ENCODE measurements around the gene GDPD2.

GDPD2 gene

DNA sequence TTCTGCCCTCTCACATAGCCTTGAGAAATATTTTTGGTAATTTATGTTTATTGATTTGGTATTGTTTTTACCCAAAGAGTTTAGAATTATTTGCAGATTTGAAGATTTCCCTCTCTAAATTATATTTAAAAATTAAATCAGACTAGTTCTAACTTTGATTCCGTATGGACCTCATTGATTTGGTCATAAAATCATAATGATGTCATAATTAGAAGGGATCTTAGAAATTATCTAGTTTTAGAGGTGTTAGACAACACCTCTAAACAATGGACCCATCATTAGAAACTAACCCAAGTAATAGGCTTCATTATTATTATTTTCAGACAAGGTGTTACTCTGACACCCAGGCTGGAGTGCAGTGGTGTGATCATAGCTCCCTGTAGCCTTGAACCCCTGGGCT is 45.6 kb downstream of the GDPD2 start:
- FAIRE-seq: no peak

DNA sequence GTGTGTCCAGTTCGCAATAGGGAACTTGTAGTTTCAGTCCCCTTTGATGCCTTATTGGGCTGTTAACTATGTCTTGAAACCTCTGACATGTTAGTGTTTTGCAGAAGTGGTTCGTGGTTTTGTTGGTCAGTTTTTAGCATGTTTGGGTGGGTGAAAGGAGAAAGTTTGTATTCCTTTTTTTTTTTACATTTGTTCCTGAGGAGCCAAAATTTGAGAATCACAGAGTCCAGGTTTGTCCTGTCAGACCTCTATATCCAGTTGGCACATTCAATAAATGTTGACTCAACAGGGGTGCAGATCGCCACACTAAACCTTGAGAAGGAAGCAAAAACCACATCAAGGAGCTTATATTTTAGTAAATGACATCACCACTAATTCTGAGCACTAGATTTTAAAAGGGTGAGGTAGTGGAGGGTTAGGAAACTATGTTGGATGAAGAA is 47.8 kb downstream of the GDPD2 start:
- DNase-seq (ENCODE audit: insufficient read length, low spot score) (no peak), FAIRE-seq (no peak)

More for the DNA sequence above, 45.6 kb downstream of the GDPD2 start:
- no peak for DNase-seq (ENCODE audit: insufficient read length, low spot score)

DNA sequence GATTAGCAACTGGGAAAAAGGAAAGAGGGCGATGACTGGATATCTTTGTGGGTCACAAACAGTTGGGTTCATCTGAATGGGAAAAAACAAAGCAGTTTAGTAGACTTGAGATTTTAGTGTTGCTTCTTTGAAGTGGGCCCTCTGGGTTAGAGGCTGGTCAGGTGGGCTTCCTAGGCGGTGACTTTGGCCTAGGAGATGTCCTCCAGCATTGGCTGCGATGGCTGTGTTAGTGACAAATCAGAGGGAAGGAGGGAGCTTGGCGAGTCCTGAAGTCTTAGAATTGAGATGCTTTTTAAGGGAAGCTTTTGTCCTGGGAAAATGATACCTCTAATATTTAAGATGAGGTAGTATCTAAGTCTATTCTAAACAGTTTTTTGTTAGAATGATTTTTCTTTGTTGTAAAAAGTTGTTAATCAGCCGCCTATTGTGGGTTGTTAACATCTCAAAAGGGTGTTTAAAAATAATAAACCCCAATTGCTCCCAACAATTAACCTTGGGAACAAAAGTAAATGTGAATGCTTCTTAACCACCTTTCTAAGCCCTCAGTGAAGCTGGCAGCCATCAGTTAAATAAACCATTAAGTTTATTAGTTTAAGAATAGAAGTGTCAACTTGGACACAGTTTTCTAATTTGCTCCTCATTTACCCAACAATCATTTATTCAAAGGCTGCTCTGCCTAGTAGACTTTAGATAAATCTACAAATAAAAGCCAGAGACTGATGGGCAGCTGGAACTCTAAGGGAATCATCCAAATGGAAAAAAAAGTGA is 53.2 kb downstream of the GDPD2 start:
- FAIRE-seq (no peak), DNase-seq (ENCODE audit: insufficient read length, low spot score) (no peak)

DNA sequence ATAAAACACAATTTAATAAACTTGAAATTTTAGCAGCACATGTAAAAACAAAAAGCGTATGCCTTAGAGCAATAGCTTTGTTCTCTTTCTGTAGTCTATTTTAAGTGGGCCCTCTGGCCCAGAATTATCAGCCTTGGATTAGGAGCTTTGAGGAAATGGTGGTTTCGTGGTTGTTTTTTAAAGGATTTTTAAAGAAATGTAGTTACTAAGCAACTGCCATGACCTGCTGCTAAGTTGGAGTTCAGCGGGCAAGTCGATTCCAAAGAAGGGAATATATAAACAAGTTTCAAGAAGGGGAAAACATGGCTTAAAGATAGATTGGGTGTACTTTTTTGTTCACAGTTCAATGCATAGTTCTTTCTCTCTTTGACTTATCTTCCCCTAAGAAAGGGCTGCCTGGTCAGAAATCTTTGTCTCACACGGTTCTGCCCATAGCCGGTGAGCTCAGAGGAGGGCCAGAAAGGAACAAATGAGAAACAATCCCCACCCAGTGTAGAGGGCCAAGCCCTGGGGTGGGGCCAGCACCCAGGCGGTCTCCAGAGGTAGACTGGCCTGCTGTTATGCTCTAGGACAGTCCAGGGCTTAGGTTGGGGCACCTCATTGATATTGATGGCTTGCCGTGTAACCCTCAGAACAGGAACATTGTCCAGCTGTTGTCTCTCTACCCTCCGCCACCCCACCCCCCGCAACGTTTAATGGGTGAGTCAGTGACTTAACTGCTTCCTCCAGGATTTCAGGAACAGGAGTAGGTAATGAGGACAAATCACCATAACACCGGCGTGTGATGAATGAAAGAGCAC is 54.0 kb downstream of the GDPD2 start:
- DNase-seq (ENCODE audit: insufficient read length, low spot score) (no peak), FAIRE-seq (no peak)

DNA sequence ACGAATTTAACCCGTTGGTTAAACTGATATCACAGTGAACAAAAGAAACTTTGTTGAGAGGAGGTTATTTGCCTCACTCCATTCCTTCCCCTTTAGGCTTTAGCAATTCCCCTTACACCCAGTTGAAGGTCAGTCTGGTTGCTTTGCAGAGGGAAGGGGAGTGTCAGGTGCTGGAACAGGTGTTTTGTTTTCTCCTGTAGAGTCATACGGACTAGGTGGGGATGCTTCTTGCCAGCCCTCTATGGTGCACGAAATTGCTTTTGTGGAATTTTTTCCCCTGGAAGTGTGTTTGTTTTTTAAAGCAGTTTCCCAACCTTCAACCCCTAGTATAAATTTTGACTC is 54.6 kb downstream of the GDPD2 start:
- FAIRE-seq: no peak
- DNase-seq (ENCODE audit: insufficient read length, low spot score): no peak

DNA sequence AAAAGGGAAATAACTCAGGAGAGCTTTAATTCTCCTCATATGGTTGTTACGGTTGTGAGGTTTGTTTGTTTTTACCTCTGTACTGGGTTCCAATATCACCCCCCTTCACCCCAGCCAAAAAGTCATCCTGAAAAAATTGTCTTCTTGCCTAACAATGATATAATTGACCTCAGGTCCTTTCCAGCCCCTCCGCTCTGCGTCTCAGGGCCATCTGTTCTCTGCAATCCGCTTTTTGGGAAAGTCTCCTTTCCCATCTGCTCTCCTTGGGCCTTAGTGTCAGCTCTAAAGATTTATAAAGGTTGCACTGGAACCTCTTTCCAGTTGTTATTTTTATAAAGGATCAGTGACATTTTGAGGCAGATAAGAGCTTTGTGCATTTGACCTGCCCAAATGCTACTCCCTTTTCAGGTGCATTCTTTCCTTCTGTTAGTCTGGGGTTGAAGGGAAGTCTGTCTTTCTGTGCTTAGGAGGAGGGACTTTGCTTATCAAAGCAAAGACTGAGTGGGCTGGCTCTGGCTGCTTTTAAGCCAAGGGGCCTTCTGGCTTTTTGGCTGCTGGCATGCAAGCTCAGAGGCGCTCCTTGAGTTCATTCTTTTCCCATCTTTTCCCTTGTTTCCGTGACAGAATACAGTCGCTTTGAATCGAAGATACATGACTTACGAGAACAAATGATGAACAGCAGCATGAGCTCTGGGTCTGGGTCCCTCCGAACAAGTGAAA is 55.6 kb downstream of the GDPD2 start:
- no peak for FAIRE-seq
- no peak for DNase-seq (ENCODE audit: insufficient read length, low spot score)

DNA sequence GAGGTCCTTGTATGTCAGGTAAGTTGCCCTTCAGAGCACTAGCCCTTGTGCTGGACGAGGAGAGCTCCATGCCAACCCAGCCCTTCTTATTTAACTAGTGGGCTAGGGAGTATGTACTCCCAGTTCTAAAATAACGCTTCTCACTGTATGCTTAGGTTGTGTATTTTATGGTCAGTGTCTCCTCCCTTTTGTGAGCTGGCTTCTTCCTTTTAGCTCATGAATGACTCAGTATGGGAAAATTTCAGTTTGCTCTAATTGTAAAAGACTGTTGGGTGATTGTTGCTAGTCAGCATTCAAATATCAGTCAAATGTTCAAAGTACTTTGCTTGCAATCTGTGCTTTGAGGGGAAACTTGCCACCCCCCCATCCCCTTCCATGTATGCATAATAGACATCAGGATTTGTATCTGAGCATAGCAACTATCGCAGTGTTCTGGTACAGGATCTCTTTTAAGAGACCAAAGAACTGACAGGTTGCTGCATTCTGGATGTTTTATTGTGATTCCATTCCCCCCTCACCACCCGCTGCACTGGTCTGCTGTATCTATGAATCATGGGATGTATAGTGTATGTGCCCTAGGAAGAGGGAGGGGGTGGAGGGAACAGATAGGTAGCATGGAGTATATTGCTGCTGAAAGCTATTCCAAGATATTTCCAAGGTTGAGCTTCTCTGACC is 56.3 kb downstream of the GDPD2 start:
- DNase-seq (ENCODE audit: insufficient read length, low spot score) (no peak), FAIRE-seq (no peak)

DNA sequence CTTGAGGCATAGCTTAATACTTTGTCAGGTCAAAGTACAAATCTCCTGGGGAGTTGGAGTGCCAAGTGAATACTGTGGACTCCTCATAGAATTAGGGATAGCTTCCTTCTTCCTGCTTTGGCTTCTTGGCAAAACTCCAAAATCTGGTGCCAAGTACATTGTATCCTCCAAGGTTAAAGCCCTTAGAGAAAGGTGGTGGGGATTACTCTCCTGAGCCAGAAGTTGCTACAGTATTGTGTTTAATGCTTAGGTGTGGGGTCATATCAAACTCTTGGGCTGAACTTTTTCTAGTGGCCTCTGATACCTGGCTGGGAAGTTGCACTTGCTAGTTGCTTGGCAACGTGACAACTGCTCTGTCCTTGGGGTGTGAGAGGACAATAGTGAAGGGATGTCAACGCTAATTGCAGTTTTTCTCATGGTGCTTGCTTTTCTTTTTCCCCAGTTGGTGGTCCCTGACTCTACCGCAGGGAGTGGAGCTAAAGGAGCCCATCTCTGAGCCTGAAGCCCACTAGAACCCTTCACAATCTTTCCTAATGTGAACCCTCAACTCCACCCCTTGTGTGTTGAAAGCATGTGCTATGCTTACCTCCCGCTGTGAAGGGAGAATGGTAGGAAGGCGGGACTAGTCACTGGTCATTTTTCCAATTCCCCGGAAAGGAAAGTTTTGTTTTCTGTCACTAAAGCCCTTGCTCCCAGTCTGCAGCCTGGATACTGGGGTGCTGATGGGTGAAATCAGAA is 57.0 kb downstream of the GDPD2 start:
- FAIRE-seq (no peak), DNase-seq (ENCODE audit: insufficient read length, low spot score) (no peak)

DNA sequence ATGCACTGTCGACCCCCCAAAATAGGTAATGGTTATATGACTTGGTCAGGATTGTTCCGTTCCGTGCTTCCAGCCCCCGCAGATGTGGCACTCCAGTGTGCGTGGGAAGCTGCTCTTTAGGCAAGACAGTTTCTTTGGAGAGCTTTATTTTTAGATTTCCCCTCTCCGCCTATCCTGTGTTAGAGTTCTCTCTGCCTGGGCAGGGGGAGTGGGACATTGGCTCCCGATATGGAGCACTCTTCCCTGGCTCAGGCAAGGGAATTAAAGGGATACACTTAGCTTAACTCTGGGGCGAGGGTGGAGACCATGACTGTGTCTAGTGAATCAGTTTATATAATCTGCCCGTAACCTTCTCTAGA is 57.5 kb downstream of the GDPD2 start:
- no peak for FAIRE-seq
- DNase-seq (ENCODE audit: insufficient read length, low spot score): no peak

DNA sequence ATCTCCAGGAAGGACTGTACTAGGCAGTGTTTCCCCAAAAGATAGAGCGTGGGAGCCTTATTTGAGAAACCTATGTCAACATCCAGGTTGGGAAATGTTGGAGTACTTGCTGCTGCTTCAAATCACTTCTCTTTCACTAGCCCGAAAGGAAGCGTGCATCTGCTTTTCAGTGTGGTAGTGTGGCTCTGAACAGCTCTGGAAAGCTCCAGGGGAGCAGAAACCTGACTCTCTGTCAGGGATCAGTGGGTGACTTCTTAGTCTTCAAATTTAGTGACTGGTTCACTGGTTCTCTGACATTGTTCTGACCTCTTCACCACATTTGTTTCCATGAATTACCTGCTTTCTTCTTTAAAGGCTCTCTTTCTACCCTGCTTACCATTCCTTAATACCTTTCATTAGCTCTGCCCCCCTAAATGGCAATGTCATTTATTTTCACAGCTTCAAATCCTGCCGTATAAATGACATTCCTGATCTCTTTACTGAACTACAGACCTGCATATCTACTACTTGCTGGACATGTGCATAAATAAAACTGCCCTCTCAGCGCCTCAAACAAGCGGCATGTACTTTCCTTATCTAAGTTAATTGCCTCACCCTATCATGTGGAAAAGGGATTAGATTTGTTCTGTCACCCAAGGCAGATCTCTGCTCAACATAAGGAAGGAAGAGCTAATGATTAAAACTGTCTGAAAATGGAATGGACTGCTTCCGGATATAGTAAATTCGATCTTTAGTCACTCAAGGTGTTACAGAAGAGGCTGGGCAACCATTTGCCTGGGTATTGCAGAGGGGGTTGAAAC is 58.6 kb downstream of the GDPD2 start:
- FAIRE-seq: no peak
- no peak for DNase-seq (ENCODE audit: insufficient read length, low spot score)

DNA sequence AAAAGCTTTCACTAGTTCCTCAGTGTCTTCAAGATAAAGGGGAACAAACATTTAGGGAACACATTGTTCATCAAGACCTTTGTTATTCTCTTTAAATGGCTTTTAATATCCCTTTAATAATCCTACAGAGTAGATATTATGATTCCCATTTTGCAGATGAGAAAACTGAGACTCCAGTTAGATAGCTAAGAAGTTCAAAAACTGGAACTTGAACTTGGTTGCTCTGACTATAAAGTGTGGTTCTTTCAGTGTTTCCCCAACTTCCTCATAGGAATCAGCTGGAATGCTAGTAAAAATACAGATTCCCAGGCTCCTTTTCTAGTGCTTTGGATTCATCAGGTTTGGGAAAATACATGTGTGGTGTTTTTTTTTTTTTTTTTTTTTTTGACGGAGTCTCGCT is 59.2 kb downstream of the GDPD2 start:
- DNase-seq (ENCODE audit: insufficient read length, low spot score): no peak
- no peak for FAIRE-seq
